ENCODE measurements around the gene PGRMC2. TPM values are rescaled to one million over a fixed set of nuclear protein-coding genes. Genes with fewer than 3 reads are reported as not detected.

PGRMC2 gene
- total and polyA plus RNA-seq, 2 of the 8 experiments (the other 6 are each of a cell fraction or from before 2014, with no cell fraction given): 9.5 to 85.3 TPM

- TF ChIP-seq, protein P1, sequence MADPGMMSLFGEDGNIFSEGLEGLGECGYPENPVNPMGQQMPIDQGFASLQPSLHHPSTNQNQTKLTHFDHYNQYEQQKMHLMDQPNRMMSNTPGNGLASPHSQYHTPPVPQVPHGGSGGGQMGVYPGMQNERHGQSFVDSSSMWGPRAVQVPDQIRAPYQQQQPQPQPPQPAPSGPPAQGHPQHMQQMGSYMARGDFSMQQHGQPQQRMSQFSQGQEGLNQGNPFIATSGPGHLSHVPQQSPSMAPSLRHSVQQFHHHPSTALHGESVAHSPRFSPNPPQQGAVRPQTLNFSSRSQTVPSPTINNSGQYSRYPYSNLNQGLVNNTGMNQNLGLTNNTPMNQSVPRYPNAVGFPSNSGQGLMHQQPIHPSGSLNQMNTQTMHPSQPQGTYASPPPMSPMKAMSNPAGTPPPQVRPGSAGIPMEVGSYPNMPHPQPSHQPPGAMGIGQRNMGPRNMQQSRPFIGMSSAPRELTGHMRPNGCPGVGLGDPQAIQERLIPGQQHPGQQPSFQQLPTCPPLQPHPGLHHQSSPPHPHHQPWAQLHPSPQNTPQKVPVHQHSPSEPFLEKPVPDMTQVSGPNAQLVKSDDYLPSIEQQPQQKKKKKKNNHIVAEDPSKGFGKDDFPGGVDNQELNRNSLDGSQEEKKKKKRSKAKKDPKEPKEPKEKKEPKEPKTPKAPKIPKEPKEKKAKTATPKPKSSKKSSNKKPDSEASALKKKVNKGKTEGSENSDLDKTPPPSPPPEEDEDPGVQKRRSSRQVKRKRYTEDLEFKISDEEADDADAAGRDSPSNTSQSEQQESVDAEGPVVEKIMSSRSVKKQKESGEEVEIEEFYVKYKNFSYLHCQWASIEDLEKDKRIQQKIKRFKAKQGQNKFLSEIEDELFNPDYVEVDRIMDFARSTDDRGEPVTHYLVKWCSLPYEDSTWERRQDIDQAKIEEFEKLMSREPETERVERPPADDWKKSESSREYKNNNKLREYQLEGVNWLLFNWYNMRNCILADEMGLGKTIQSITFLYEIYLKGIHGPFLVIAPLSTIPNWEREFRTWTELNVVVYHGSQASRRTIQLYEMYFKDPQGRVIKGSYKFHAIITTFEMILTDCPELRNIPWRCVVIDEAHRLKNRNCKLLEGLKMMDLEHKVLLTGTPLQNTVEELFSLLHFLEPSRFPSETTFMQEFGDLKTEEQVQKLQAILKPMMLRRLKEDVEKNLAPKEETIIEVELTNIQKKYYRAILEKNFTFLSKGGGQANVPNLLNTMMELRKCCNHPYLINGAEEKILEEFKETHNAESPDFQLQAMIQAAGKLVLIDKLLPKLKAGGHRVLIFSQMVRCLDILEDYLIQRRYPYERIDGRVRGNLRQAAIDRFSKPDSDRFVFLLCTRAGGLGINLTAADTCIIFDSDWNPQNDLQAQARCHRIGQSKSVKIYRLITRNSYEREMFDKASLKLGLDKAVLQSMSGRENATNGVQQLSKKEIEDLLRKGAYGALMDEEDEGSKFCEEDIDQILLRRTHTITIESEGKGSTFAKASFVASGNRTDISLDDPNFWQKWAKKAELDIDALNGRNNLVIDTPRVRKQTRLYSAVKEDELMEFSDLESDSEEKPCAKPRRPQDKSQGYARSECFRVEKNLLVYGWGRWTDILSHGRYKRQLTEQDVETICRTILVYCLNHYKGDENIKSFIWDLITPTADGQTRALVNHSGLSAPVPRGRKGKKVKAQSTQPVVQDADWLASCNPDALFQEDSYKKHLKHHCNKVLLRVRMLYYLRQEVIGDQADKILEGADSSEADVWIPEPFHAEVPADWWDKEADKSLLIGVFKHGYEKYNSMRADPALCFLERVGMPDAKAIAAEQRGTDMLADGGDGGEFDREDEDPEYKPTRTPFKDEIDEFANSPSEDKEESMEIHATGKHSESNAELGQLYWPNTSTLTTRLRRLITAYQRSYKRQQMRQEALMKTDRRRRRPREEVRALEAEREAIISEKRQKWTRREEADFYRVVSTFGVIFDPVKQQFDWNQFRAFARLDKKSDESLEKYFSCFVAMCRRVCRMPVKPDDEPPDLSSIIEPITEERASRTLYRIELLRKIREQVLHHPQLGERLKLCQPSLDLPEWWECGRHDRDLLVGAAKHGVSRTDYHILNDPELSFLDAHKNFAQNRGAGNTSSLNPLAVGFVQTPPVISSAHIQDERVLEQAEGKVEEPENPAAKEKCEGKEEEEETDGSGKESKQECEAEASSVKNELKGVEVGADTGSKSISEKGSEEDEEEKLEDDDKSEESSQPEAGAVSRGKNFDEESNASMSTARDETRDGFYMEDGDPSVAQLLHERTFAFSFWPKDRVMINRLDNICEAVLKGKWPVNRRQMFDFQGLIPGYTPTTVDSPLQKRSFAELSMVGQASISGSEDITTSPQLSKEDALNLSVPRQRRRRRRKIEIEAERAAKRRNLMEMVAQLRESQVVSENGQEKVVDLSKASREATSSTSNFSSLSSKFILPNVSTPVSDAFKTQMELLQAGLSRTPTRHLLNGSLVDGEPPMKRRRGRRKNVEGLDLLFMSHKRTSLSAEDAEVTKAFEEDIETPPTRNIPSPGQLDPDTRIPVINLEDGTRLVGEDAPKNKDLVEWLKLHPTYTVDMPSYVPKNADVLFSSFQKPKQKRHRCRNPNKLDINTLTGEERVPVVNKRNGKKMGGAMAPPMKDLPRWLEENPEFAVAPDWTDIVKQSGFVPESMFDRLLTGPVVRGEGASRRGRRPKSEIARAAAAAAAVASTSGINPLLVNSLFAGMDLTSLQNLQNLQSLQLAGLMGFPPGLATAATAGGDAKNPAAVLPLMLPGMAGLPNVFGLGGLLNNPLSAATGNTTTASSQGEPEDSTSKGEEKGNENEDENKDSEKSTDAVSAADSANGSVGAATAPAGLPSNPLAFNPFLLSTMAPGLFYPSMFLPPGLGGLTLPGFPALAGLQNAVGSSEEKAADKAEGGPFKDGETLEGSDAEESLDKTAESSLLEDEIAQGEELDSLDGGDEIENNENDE (IDR thresholded peaks at IDR 0.05; ENCODE audit: insufficient replicate concordance, low read length): no peak
- TF ChIP-seq TAF7 (optimal IDR thresholded peaks at IDR 0.05; ENCODE audit: borderline replicate concordance, low read depth, low read length): no peak
- TF ChIP-seq MAX (IDR thresholded peaks at IDR 0.05): no peak
- TF ChIP-seq ASH2L (IDR thresholded peaks at IDR 0.05; ENCODE audit: low read length): no peak
- no peak for TF ChIP-seq RAD21 (IDR thresholded peaks at IDR 0.05 in 1 of 2, conservative IDR thresholded peaks at IDR 0.05 in 1 of 2; ENCODE audit: low read depth in 2 of 2, low read length in 2 of 2)
These were observed 4.5 kb downstream of the PGRMC2 start (continued) for GRCh38 chr4:128283071-128283470.
